ENCODE results near the gene PPP2R3C. TPM values are rescaled to one million over a fixed set of nuclear protein-coding genes. Genes with fewer than 3 reads are reported as not detected.
"Not testable (repeated sequence)": the region's sequence is repeated elsewhere in the genome, so short reads cannot be mapped to it uniquely, and the experiment has no call there.

PPP2R3C gene
- polyA plus RNA-seq, 1 experiment, result 11.3 TPM

DNA sequence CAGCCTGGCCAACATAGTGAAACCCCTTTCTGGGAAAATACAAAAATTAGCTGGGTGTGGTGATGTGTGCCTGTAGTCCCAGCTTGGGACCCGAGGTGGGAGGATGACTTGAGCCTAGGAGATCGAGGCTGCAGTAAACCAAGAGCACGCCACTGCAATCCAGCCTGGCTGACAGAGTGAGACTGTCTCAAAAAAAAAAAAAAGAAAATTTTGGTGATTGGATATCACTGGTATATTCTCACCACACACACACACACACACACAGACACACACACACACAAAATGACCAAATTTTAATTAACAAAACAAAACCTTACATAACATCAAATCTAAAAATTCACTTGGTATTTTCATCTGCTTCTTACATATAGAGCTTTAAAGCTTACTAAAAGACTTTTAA, 79.2 kb downstream of the PPP2R3C start:
- Histone ChIP-seq H3K27me3 (ENCODE audit: control insufficient read depth, insufficient read depth, low read length) (no peaks in the 10 kb centered on the region), H3K36me3 (ENCODE audit: control insufficient read depth, insufficient read depth, low read length) (no peaks in the 10 kb centered on the region), H3K4me3 (ENCODE audit: low read depth, low read length) (no peak overlapping the region)
- ChIA-PET POLR2A (no interaction called here), CTCF (interaction anchor here (0.6 to 1.1 kb wide), 2 partner anchors 8 to 380 kb away, joined by 3 to 5 read pairs; no protein-coding TSS in a partner anchor)
- TF ChIP-seq, protein P1, sequence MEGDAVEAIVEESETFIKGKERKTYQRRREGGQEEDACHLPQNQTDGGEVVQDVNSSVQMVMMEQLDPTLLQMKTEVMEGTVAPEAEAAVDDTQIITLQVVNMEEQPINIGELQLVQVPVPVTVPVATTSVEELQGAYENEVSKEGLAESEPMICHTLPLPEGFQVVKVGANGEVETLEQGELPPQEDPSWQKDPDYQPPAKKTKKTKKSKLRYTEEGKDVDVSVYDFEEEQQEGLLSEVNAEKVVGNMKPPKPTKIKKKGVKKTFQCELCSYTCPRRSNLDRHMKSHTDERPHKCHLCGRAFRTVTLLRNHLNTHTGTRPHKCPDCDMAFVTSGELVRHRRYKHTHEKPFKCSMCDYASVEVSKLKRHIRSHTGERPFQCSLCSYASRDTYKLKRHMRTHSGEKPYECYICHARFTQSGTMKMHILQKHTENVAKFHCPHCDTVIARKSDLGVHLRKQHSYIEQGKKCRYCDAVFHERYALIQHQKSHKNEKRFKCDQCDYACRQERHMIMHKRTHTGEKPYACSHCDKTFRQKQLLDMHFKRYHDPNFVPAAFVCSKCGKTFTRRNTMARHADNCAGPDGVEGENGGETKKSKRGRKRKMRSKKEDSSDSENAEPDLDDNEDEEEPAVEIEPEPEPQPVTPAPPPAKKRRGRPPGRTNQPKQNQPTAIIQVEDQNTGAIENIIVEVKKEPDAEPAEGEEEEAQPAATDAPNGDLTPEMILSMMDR (IDR thresholded peaks at IDR 0.05; ENCODE audit: insufficient read depth, low read depth, low read length), result no peak
- no peak for DNase-seq (ENCODE audit: low read depth)

DNA sequence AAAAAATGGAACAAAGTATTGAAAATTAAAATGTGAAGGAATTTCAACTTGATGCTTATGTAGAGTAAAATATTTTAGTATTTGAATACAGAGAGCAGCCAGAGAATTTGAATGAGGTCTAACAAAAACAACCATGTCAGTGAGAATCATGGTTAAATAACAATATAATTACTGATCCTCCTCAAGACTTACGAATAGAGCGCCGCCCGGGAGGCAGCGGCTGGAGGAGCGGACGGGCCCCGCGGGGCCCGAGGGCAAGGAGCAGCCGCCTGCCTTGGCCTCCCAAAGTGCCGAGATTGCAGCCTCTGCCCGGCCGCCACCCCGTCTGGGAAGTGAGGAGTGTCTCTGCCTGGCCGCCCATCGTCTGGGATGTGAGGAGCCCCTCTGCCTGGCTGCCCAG, 83.5 kb downstream of the PPP2R3C start:
- POLR2A ChIA-PET; H3K27me3 ChIP-seq (ENCODE audit: control insufficient read depth, insufficient read depth, low read length); DNase-seq (ENCODE audit: low read depth); H3K4me3 ChIP-seq (ENCODE audit: low read depth, low read length); CTCF ChIA-PET; H3K36me3 ChIP-seq (ENCODE audit: control insufficient read depth, insufficient read depth, low read length): not testable (repeated sequence)

Other genes starting within 250 kb of the PPP2R3C start
- 8.9 and 20.9 TPM in 2 replicates for gene BAZ1A, start 246.6 kb downstream of the PPP2R3C start, polyA plus RNA-seq (2011; rRNA removed)
- gene SRP54, start 139.0 kb downstream of the PPP2R3C start, polyA plus RNA-seq (2011; rRNA removed), result 25.6 and 36.0 TPM in 2 replicates
- gene FAM177A1, start 75.7 kb downstream of the PPP2R3C start, polyA plus RNA-seq (2011; rRNA removed), result 29.5 and 48.4 TPM in 2 replicates
- gene PRORP, start 562 bp upstream of the PPP2R3C start, polyA plus RNA-seq (2011; rRNA removed), result 29.3 and 33.4 TPM in 2 replicates
- gene PSMA6, start 170.4 kb upstream of the PPP2R3C start, polyA plus RNA-seq (2011; rRNA removed), result 155 and 216 TPM in 2 replicates

All from BJ (cell line).